MM.1S (cell line): ENCODE data around the gene LZIC.

ENCODE experiments used
- EZH2 ChIP-seq: fragments of 300-600 bp; sonication (generic); optimal IDR thresholded peaks from 2 replicates; pipeline ENCODE3; 2017; ENCODE audit warnings: low read depth, mild to moderate bottlenecking, antibody characterized with exemption, low read length, mixed read lengths
- TF ChIP-seq, protein P1 (sequence below): fragments of 300-600 bp; sonication (generic); IDR thresholded peaks from 2 replicates; pipeline ENCODE4 v1.5.1; 2016; ENCODE audit warnings: antibody characterized with exemption, low read length, mixed read lengths

DNA sequence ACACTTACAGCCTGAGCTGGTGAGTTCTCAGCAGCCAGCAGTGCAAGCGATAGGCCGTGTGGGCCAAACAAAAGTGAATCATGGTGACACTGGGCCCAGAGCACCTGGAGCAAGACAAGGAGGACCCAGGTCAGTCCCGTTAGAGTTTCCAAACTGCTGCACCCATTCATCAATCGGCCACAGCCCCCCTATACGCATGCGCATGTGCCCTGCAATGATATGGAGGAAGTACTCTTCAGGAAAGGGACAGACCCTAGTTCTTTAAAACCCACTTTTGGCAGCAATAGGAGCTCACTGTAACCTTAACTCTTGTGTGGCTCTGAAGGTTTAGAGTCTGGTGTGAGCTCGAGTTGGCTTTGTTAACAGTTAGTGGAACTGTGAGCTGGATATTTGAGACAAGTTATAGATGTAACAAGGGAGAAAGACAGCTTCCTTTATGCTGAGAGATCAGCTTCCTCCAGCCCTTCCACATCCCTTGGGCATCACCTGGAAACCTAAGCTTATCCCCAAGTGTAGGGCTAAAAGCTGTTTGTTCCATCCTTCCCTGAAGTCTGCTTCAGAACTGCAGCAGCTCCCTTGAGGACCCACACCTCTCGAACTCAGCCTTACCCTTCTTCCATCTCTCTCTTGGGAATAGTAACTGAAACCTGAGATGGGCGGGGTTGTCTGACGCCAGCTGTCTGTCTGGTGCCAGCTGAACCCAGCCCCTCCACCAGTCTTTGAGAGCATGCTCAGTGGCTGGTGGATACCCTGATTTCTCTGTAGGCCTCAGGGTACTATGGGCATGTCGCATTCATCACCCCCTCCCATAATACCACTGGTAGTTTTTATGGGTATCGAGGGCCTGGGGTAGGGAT, 17.7 kb upstream of the LZIC start:
- TF ChIP-seq, protein P1, sequence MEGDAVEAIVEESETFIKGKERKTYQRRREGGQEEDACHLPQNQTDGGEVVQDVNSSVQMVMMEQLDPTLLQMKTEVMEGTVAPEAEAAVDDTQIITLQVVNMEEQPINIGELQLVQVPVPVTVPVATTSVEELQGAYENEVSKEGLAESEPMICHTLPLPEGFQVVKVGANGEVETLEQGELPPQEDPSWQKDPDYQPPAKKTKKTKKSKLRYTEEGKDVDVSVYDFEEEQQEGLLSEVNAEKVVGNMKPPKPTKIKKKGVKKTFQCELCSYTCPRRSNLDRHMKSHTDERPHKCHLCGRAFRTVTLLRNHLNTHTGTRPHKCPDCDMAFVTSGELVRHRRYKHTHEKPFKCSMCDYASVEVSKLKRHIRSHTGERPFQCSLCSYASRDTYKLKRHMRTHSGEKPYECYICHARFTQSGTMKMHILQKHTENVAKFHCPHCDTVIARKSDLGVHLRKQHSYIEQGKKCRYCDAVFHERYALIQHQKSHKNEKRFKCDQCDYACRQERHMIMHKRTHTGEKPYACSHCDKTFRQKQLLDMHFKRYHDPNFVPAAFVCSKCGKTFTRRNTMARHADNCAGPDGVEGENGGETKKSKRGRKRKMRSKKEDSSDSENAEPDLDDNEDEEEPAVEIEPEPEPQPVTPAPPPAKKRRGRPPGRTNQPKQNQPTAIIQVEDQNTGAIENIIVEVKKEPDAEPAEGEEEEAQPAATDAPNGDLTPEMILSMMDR = no peak
- no peak for TF ChIP-seq EZH2
